OCI-M1 (cell line): Measurements from ENCODE around the gene FRS3.

Experiments used
- DNase-seq: peaks from one replicate; lab custom pipeline; 2025; lab: John Stamatoyannopoulos, UW

FRS3 gene

GRCh38 chr6:41791305-41791704, 11.6 kb upstream of the FRS3 start:
- no peak for DNase-seq

- no peak for DNase-seq
Observed at GRCh38 chr6:41790045-41790444, 10.3 kb upstream of the FRS3 start.

- DNase-seq = no peak
Observed at GRCh38 chr6:41789390-41789724, 9.7 kb upstream of the FRS3 start.

GRCh38 chr6:41787219-41787917, 7.7 kb upstream of the FRS3 start, which contains the start of gene TOMM6:
Gene TOMM6, plus strand, starts transcription at chr6:41787694. Its CDS starts 4 bp downstream, at chr6:41787698.
- peak; percentile 98 for DNase-seq

- DNase-seq = peak; percentile 93
Observed at GRCh38 chr6:41786451-41787218, 6.9 kb upstream of the FRS3 start.

GRCh38 chr6:41785689-41786450, 6.2 kb upstream of the FRS3 start:
- no peak for DNase-seq

GRCh38 chr6:41785254-41785653, 5.6 kb upstream of the FRS3 start:
- no peak for DNase-seq

- DNase-seq = no peak
Observed at GRCh38 chr6:41784581-41785171, 5.0 kb upstream of the FRS3 start.

GRCh38 chr6:41783106-41783780, 3.5 kb upstream of the FRS3 start:
- no peak for DNase-seq

- no peak for DNase-seq
Observed at GRCh38 chr6:41781366-41781730, 1.6 kb upstream of the FRS3 start.

- DNase-seq = peak; percentile 68
Observed at GRCh38 chr6:41780551-41781365, 1.1 kb upstream of the FRS3 start, which contains the start of gene PRICKLE4. Gene PRICKLE4, plus strand, starts transcription at chr6:41780782. Its CDS starts 2,692 bp downstream, at chr6:41783474.

GRCh38 chr6:41779336-41779735, 364 bp downstream of the FRS3 start:
- DNase-seq = no peak

GRCh38 chr6:41778895-41779294, 805 bp downstream of the FRS3 start:
- no peak for DNase-seq

- DNase-seq = no peak
Observed at GRCh38 chr6:41777551-41778285, 2.0 kb downstream of the FRS3 start.

- DNase-seq = no peak
Observed at GRCh38 chr6:41775293-41775882, 4.3 kb downstream of the FRS3 start.

- DNase-seq = no peak
Observed at GRCh38 chr6:41774841-41775240, 4.9 kb downstream of the FRS3 start.

GRCh38 chr6:41771058-41771983, 8.4 kb downstream of the FRS3 start:
- no peak for DNase-seq

- DNase-seq = no peak
Observed at GRCh38 chr6:41770381-41771057, 9.2 kb downstream of the FRS3 start.
